Right lobe of liver (tissue), 4 donors: ENCODE data around the gene EPO.

Experiments
- POLR2A ChIP-seq: fragments of 450-650 bp; IDR thresholded peaks from one replicate; pipeline ENCODE4 v1.6.1; 2017; ENCODE audit warnings: antibody characterized with exemption, mild to moderate bottlenecking
- TF ChIP-seq, protein P1 (sequence below), 4 donors: fragments of 200-600 bp in 3 of 4; fragments of 450-650 bp in 1 of 4; IDR thresholded peaks; one replicate each; pipeline versions ENCODE4 v1.5.1 to v1.8.0; 2016 to 2022; ENCODE audit warnings: antibody characterized with exemption in 4 of 4, mild to moderate bottlenecking in 2 of 4
- donor health status: DM: no; HTN: no; CAD: no.
- donor health status: DM: no; HTN: no; CAD: no.
- donor health status: DM: no; HTN: yes; CAD: no.

GRCh38 chr7:100691676-100692577 is 28.3 kb upstream of the EPO start:
- TF ChIP-seq, protein P1, sequence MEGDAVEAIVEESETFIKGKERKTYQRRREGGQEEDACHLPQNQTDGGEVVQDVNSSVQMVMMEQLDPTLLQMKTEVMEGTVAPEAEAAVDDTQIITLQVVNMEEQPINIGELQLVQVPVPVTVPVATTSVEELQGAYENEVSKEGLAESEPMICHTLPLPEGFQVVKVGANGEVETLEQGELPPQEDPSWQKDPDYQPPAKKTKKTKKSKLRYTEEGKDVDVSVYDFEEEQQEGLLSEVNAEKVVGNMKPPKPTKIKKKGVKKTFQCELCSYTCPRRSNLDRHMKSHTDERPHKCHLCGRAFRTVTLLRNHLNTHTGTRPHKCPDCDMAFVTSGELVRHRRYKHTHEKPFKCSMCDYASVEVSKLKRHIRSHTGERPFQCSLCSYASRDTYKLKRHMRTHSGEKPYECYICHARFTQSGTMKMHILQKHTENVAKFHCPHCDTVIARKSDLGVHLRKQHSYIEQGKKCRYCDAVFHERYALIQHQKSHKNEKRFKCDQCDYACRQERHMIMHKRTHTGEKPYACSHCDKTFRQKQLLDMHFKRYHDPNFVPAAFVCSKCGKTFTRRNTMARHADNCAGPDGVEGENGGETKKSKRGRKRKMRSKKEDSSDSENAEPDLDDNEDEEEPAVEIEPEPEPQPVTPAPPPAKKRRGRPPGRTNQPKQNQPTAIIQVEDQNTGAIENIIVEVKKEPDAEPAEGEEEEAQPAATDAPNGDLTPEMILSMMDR (IDR thresholded peaks at IDR 0.05) = peak; percentile 85 to 91 (median 90)
- no peak for TF ChIP-seq POLR2A
